Progenitor cell of endocrine pancreas (in vitro differentiated cells): ENCODE measurements around the gene TPD52L1. TPM values are rescaled to one million over a fixed set of nuclear protein-coding genes. Genes with fewer than 3 reads are reported as not detected.

ENCODE experiments used
- DNase-seq: peaks from one replicate; pipeline ENCODE4 v3.0.0; 2021; ENCODE audit warnings: low spot score; ENCODE audit not compliant: unreplicated experiment
- H3K27ac Mint-ChIP-seq: 2 replicates; pipeline ENCODE4 v1.8.0; 2021; ENCODE audit warnings: mild to moderate bottlenecking, moderate library complexity, mixed read lengths
- H3K27me3 Mint-ChIP-seq: 2 replicates; pipeline ENCODE4 v1.8.0; 2021; ENCODE audit warnings: mixed read lengths
- H3K36me3 Mint-ChIP-seq: 2 replicates; pipeline ENCODE4 v1.8.0; 2022; ENCODE audit warnings: mixed read lengths; ENCODE audit not compliant: insufficient read depth
- H3K4me1 Mint-ChIP-seq: 2 replicates; pipeline ENCODE4 v1.8.0; 2021; ENCODE audit warnings: low read depth, mixed read lengths
- H3K4me3 Mint-ChIP-seq: 2 replicates; pipeline ENCODE4 v1.8.0; 2021; ENCODE audit warnings: low read depth, mild to moderate bottlenecking, moderate library complexity, mixed read lengths
- H3K9me3 Mint-ChIP-seq: 2 replicates; pipeline ENCODE4 v1.8.0; 2021; ENCODE audit warnings: low read depth, mixed read lengths
- total RNA-seq: library from RNA; stranded (reverse); gene quantifications from 2 replicates; pipeline ENCODE4 v1.2.1, GENCODE V29; 2021
- TF ChIP-seq, protein P1 (sequence below): fragments of 200-600 bp; sonication (generic); IDR thresholded peaks from one replicate; pipeline ENCODE4 v1.5.0; 2021; ENCODE audit warnings: antibody characterized with exemption, mild to moderate bottlenecking; ENCODE audit not compliant: unreplicated experiment

TPD52L1 gene
- total RNA-seq, 1 donor from 2014 or later = 33.8 TPM

DNA sequence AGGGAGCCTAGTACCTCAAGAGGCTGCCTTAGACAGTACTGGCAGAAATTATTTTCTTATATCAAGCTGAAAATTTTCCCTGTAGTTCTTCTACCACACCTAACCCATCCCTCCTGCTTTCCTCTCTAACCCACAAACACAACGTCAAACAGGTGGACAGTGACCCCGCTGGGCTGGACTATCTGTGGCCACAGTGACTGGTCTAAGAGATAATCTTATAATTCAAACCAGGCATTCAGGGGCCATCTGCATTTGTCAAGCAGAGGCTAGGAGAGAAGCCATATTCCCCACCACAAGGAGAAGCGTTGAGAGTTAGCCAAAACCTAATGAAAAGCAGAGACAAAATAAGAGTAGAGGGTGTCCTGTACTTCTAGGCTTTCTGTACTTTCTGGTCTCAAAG lies 140.0 kb downstream of the TPD52L1 start:
- Mint-ChIP-seq H3K36me3 (peaks cover 39% of the 10 kb centered on the region), H3K27ac (no peak overlapping the region), H3K4me3 (no peak overlapping the region), H3K9me3 (no peaks in the 10 kb centered on the region), H3K4me1 (no peaks in the 10 kb centered on the region), H3K27me3 (no peaks in the 10 kb centered on the region)
- no peak for DNase-seq
- TF ChIP-seq, protein P1, sequence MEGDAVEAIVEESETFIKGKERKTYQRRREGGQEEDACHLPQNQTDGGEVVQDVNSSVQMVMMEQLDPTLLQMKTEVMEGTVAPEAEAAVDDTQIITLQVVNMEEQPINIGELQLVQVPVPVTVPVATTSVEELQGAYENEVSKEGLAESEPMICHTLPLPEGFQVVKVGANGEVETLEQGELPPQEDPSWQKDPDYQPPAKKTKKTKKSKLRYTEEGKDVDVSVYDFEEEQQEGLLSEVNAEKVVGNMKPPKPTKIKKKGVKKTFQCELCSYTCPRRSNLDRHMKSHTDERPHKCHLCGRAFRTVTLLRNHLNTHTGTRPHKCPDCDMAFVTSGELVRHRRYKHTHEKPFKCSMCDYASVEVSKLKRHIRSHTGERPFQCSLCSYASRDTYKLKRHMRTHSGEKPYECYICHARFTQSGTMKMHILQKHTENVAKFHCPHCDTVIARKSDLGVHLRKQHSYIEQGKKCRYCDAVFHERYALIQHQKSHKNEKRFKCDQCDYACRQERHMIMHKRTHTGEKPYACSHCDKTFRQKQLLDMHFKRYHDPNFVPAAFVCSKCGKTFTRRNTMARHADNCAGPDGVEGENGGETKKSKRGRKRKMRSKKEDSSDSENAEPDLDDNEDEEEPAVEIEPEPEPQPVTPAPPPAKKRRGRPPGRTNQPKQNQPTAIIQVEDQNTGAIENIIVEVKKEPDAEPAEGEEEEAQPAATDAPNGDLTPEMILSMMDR = no peak

DNA sequence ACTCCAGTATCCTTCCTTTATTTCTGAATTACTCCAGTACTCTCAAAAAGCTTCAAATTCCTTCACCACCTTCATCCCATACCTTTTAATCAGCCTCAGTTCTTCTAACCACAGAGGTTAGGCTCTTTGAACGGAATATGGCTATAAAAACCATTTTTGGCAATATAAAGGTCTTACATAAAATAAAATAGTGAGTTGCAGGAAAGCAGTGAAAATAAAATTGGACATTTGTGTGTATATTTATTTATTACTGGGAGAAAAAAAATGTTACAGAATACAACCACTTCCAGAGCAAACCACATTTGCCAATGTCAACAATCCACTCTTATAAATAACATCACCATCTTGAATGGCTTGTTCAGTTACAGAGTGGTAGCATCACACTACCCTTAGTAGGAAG lies 140.5 kb downstream of the TPD52L1 start:
- no peaks in the 10 kb centered on the region for H3K4me1 Mint-ChIP-seq
- DNase-seq = no peak
- no peak overlapping the region for H3K27ac Mint-ChIP-seq
- H3K36me3 Mint-ChIP-seq = peaks cover 39% of the 10 kb centered on the region
- TF ChIP-seq, protein P1 = no peak
- no peaks in the 10 kb centered on the region for H3K9me3 Mint-ChIP-seq
- no peaks in the 10 kb centered on the region for H3K27me3 Mint-ChIP-seq
- no peak overlapping the region for H3K4me3 Mint-ChIP-seq

DNA sequence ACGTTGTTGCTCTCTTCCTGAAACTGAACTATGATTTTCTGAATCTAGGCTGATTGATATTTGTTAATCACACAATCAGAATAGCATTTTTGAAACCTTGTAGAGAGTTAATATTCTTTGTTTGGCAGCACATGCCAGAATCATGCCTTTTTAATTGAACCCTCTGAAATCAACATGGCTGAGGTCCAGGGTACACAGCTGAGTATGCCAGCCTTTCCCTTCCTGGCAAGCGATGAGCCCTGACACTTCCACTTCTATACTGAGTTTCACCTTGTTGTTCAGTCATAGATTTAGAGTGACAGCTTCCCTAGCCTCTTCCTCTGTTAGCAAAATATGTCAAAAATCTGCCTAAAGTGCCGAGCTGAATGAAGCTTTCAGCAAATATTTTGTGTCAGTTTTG lies 141.4 kb downstream of the TPD52L1 start:
- Mint-ChIP-seq H3K4me3 (no peak overlapping the region), H3K36me3 (peaks cover 41% of the 10 kb centered on the region), H3K27me3 (no peaks in the 10 kb centered on the region), H3K9me3 (no peaks in the 10 kb centered on the region), H3K27ac (no peak overlapping the region), H3K4me1 (peaks cover 5% of the 10 kb centered on the region)
- no peak for DNase-seq
- TF ChIP-seq, protein P1 = no peak

DNA sequence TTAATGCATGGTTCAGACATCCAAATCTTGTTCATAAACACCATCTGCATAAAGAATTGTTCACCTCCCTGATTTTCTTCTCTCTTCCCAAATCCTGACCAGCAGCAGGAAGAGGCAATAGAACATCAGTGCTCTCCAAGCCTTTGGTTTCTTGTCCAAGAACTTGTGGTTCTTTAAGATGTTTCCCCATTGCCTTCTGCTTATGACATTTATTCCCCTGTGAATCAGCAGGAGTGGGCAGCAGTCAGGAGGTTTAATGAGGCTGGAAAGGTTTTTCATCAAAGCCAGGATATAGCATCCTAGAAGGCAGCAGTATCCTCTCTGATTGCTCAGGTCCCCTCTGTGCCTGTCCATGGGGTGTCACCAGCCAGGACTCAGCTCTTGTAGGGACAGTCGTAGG lies 142.9 kb downstream of the TPD52L1 start:
- Mint-ChIP-seq H3K4me3 (no peak overlapping the region), H3K9me3 (no peaks in the 10 kb centered on the region), H3K36me3 (peaks cover 36% of the 10 kb centered on the region), H3K27ac (no peak overlapping the region), H3K4me1 (peaks cover 16% of the 10 kb centered on the region), H3K27me3 (no peaks in the 10 kb centered on the region)
- TF ChIP-seq, protein P1 = no peak
- no peak for DNase-seq

DNA sequence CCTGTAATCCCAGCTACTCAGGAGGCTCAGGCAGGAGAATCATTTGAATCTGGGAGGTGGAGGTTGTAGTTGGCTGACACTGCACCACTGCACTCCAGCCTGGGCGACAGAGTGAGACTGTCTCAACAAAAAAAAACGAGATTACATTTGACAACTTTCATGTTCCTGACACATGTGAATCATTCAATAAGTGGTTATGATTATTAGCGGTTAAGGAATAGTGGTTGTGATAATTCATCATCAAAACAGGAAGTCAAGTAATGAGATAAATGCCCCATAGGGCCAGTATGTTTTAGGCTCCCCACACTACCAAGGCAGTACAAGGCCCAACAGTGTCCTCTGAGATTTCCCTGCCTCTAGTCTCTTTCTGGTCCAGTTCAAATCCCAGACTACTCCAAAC lies 145.7 kb downstream of the TPD52L1 start:
- H3K36me3 Mint-ChIP-seq = peaks cover 29% of the 10 kb centered on the region
- no peak for DNase-seq
- H3K9me3 Mint-ChIP-seq = no peaks in the 10 kb centered on the region
- H3K27me3 Mint-ChIP-seq = no peaks in the 10 kb centered on the region
- TF ChIP-seq, protein P1 = no peak
- peaks cover 16% of the 10 kb centered on the region for H3K4me1 Mint-ChIP-seq
- H3K27ac Mint-ChIP-seq = no peak overlapping the region
- H3K4me3 Mint-ChIP-seq = no peak overlapping the region
